ENCODE data around the gene GPC6.

- TF ChIP-seq CTCF (IDR thresholded peaks at IDR 0.05; ENCODE audit: insufficient read depth, low read length, poor library complexity, severe bottlenecking) (no peak), EZH2phosphoT487 (conservative IDR thresholded peaks at IDR 0.05; ENCODE audit: low read length) (no peak)
Observed at GRCh38 chr13:94318418-94318817, 1091.8 kb downstream of the GPC6 start.
